Measurements from ENCODE around the gene MMP21.

GRCh38 chr10:125820701-125821100 is 45.1 kb upstream of the MMP21 start:
- TF ChIP-seq POLR2A (IDR thresholded peaks at IDR 0.05; ENCODE audit: insufficient read depth in 1 of 2, low read depth in 2 of 2, low read length in 2 of 2) (no peak), ATF3 (CRISPR knock-in tag; IDR thresholded peaks at IDR 0.05) (no peak), ZNF572 (CRISPR knock-in tag; IDR thresholded peaks at IDR 0.05) (no peak), E2F1 (CRISPR knock-in tag; IDR thresholded peaks at IDR 0.05) (no peak), ZNF354B (CRISPR knock-in tag; IDR thresholded peaks at IDR 0.05) (no peak), ZBTB1 (CRISPR knock-in tag; IDR thresholded peaks at IDR 0.05; ENCODE audit: borderline replicate concordance) (no peak), ZNF281 (CRISPR knock-in tag; IDR thresholded peaks at IDR 0.05; ENCODE audit: borderline replicate concordance) (no peak), CTCF (CRISPR knock-in tag; IDR thresholded peaks at IDR 0.05) (no peak), PATZ1 (CRISPR knock-in tag; IDR thresholded peaks at IDR 0.05) (no peak), GABPA (IDR thresholded peaks at IDR 0.05; ENCODE audit: low read depth, low read length) (no peak), GABPA (CRISPR knock-in tag; IDR thresholded peaks at IDR 0.05; ENCODE audit: low read depth) (no peak)
